Natural killer cell (primary cell): ENCODE results near the gene CHST15. TPM values are rescaled to one million over a fixed set of nuclear protein-coding genes. Genes with fewer than 3 reads are reported as not detected.

Experiments used
- ATAC-seq, 3 donors: fragments of 150-1000 bp in 2 of 3; fragments of 200-7000 bp in 1 of 3; cut with Tn5 transposase; 1 replicate in 1 of 3; 2 replicates in 2 of 3; pipeline ENCODE4 v1.10.0; 2021; ENCODE audit warnings: mild to moderate bottlenecking in 2 of 3, moderate library complexity in 2 of 3
- DNase-seq, 2 donors: peaks; one replicate each; pipeline versions ENCODE4 v3.0.0 to v3.0.0-alpha.2; 2013 to 2021; ENCODE audit warnings: mixed read lengths in 1 of 2
- H3K27ac ChIP-seq: one replicate; pipeline ENCODE4 v1.5.1; 2013; ENCODE audit warnings: mild to moderate bottlenecking, low read length
- H3K27me3 ChIP-seq: one replicate; pipeline ENCODE4 v1.6.1; 2013; ENCODE audit warnings: low read length; ENCODE audit not compliant: control insufficient read depth, insufficient read depth
- H3K36me3 ChIP-seq: one replicate; pipeline ENCODE4 v1.6.1; 2013; ENCODE audit warnings: low read length; ENCODE audit not compliant: control insufficient read depth, insufficient read depth
- H3K4me1 ChIP-seq: one replicate; pipeline ENCODE4 v1.6.1; 2013; ENCODE audit warnings: low read length; ENCODE audit not compliant: control insufficient read depth, insufficient read depth
- H3K4me3 ChIP-seq: one replicate; pipeline ENCODE4 v1.5.1; 2013; ENCODE audit warnings: low read length
- H3K9me3 ChIP-seq: one replicate; pipeline ENCODE4 v1.6.1; 2013; ENCODE audit warnings: low read length; ENCODE audit not compliant: control insufficient read depth, insufficient read depth
- H3K27ac Mint-ChIP-seq, 2 donors: one replicate each; pipeline ENCODE4 v1.8.0; 2022; ENCODE audit warnings: mild to moderate bottlenecking in 2 of 2, mixed read lengths in 2 of 2, moderate library complexity in 1 of 2
- H3K27me3 Mint-ChIP-seq, 2 donors: one replicate each; pipeline ENCODE4 v1.8.0; 2022; ENCODE audit warnings: low read depth in 2 of 2, mixed read lengths in 2 of 2
- H3K36me3 Mint-ChIP-seq: one replicate; pipeline ENCODE4 v1.8.0; 2022; ENCODE audit warnings: mixed read lengths
- H3K4me1 Mint-ChIP-seq, 2 donors: one replicate each; pipeline ENCODE4 v1.8.0; 2022; ENCODE audit warnings: mixed read lengths in 2 of 2
- H3K4me3 Mint-ChIP-seq: one replicate; pipeline ENCODE4 v1.8.0; 2022; ENCODE audit warnings: mild to moderate bottlenecking, moderate library complexity, mixed read lengths
- H3K9me3 Mint-ChIP-seq, 2 donors: one replicate each; pipeline ENCODE4 v1.8.0; 2022; ENCODE audit warnings: mixed read lengths in 2 of 2
- WGBS: methylation state at CpG from one replicate; pipeline ENCODE4 v1.1.7; 2013; ENCODE audit warnings: missing lambda C conversion rate; ENCODE audit not compliant: insufficient coverage; 5-methylcytosine and 5-hydroxymethylcytosine counted together
- intact Hi-C: fragments of 100-400 bp; cut with micrococcal nuclease; formaldehyde crosslinking; loops from one replicate; pipeline ENCODE4 v1.14.2; 2022
- total RNA-seq, 4 donors: library from RNA; stranded (reverse); fragments of 120-200 nt in 1 of 4; gene quantifications; one replicate each; pipeline versions ENCODE4 v1.2.3 to v1.2.4, GENCODE V29; 2013 to 2022
- TF ChIP-seq, protein P1 (sequence below): fragments of 200-600 bp; IDR thresholded peaks from one replicate; pipeline ENCODE4 v1.8.0; 2022; ENCODE audit warnings: antibody characterized with exemption

Gene CHST15
- total RNA-seq, 3 donors from 2014 or later (not counting 1 experiment from before 2014, with no cell fraction given) = 1.9 to 11.9 (median 8.7) TPM

DNA sequence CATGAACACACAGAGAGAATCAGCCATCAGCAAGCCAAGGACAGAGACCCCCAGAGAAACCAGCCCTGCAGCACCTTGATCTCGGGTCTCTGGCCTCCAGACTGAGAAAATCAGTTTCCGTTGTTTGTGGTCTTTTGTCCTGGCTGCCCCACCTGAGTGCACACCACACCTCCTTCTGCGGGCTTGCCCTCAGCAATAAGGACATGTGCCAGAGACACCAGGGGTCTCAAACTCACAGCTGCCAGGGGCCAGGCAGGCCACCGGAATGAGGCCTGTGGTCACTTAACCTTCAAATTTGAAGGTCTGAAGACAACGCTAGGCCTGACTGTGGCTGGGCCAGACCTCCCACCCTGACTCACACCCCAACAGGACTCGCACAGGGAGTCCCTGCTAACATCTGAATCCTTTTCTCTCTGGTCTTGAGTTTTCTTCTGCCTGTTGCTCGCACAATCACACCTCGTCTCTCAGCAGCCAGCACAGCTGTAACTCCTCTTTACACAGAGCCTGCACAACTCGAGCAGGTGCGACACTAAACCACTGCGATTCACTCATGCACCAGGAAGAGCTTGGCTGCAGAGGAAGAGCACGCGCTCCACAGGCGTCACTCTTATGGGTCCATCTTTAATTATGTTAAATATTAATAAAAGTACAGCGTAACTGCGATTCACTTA is 86.2 kb downstream of the CHST15 start:
- Histone ChIP-seq H3K36me3 (no peaks in the 10 kb centered on the region), H3K4me3 (no peak overlapping the region), H3K4me1 (no peaks in the 10 kb centered on the region), H3K27me3 (no peaks in the 10 kb centered on the region), H3K27ac (no peak overlapping the region), H3K9me3 (no peaks in the 10 kb centered on the region)
- H3K4me1 Mint-ChIP-seq = no peaks in the 10 kb centered on the region
- H3K27me3 Mint-ChIP-seq = no peaks in the 10 kb centered on the region
- intact Hi-C loops = no loop called here
- DNase-seq = no peak
- H3K27ac Mint-ChIP-seq = no peak overlapping the region
- H3K4me3 Mint-ChIP-seq = no peak overlapping the region
- no peaks in the 10 kb centered on the region for H3K36me3 Mint-ChIP-seq
- TF ChIP-seq, protein P1, sequence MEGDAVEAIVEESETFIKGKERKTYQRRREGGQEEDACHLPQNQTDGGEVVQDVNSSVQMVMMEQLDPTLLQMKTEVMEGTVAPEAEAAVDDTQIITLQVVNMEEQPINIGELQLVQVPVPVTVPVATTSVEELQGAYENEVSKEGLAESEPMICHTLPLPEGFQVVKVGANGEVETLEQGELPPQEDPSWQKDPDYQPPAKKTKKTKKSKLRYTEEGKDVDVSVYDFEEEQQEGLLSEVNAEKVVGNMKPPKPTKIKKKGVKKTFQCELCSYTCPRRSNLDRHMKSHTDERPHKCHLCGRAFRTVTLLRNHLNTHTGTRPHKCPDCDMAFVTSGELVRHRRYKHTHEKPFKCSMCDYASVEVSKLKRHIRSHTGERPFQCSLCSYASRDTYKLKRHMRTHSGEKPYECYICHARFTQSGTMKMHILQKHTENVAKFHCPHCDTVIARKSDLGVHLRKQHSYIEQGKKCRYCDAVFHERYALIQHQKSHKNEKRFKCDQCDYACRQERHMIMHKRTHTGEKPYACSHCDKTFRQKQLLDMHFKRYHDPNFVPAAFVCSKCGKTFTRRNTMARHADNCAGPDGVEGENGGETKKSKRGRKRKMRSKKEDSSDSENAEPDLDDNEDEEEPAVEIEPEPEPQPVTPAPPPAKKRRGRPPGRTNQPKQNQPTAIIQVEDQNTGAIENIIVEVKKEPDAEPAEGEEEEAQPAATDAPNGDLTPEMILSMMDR = no peak
- 80% methylated on average over 14 of the region's 16 CpGs for WGBS
- H3K9me3 Mint-ChIP-seq = no peaks in the 10 kb centered on the region
- no peak for ATAC-seq

DNA sequence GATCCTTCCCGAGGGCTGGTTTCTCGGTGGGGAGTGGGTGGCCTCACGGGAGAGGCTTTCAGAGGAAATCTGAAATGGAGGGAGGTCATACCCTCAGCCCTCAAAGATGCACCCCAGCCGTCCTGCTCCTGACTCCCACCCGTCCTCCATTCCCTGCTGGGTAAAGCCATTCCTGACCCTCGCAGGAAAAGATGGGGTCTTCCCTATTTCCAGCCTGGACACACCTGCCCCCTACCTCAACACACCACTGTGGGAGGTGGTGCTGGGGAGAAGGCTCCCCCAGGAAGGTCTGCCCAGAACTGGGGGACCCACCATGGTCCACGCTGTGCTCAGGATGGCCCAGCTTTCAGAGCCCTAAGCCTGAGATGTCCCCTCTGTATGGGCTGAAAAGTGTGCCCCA is 86.9 kb downstream of the CHST15 start:
- no peak overlapping the region for H3K4me3 ChIP-seq
- no peaks in the 10 kb centered on the region for H3K36me3 ChIP-seq
- Mint-ChIP-seq H3K9me3 (no peaks in the 10 kb centered on the region), H3K4me3 (no peak overlapping the region), H3K27ac (no peak overlapping the region), H3K36me3 (no peaks in the 10 kb centered on the region), H3K27me3 (no peaks in the 10 kb centered on the region), H3K4me1 (no peaks in the 10 kb centered on the region)
- TF ChIP-seq, protein P1 = no peak
- ATAC-seq (no peak), DNase-seq (no peak)
- H3K9me3 ChIP-seq = no peaks in the 10 kb centered on the region
- no peaks in the 10 kb centered on the region for H3K4me1 ChIP-seq
- intact Hi-C loops = no loop called here
- H3K27me3 ChIP-seq = no peaks in the 10 kb centered on the region
- H3K27ac ChIP-seq = no peak overlapping the region
- 98% methylated on average over 7 of the region's 7 CpGs for WGBS

DNA sequence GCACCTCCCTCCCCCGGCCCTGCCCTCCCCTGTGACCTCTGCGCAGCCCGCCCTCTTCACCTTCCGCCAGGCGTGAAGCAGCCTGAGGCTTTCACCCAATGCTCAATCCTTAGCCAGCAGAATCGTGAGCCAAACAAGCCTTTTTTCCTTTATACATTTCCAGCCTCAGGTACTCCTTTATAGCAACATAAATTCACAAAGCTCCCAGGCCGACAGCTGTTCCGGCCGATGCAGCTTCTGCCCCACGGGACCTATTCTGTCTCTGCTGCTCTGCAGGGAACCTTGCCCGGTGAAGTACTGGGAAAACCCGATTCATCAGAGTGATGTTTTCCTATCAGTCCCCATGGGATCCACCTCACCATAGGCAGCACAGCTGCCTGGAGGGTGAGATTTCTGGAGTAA is 87.4 kb downstream of the CHST15 start:
- H3K27me3 ChIP-seq = no peaks in the 10 kb centered on the region
- Mint-ChIP-seq H3K36me3 (no peaks in the 10 kb centered on the region), H3K4me3 (no peak overlapping the region), H3K9me3 (no peaks in the 10 kb centered on the region), H3K4me1 (no peaks in the 10 kb centered on the region), H3K27ac (no peak overlapping the region), H3K27me3 (no peaks in the 10 kb centered on the region)
- H3K4me3 ChIP-seq = no peak overlapping the region
- WGBS = 85% methylated on average over 12 of the region's 12 CpGs
- DNase-seq = no peak
- H3K9me3 ChIP-seq = no peaks in the 10 kb centered on the region
- no peak overlapping the region for H3K27ac ChIP-seq
- no peaks in the 10 kb centered on the region for H3K36me3 ChIP-seq
- ATAC-seq = no peak
- no peaks in the 10 kb centered on the region for H3K4me1 ChIP-seq
- intact Hi-C loops = no loop called here
- TF ChIP-seq, protein P1 = no peak

DNA sequence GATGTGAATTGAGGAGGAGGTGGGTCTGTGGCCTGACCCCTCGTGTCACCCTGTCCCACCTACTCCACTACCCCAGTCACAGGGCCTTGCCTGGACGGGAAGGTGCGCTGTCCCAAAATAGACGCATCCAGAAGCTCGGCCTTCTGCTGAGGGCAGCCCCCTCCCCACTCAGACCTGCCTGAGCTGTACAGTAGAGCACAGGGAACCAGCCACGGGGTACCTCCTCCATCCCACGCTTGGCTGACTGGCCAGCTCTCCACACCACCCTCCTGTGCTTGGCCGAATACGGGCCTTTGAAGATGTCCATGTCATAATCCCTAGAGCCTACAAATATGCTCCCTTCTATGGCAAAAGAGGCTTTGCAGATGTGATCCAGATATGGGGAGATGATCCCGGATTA is 88.3 kb downstream of the CHST15 start:
- H3K27me3 ChIP-seq = no peaks in the 10 kb centered on the region
- H3K27ac Mint-ChIP-seq = no peak overlapping the region
- H3K27me3 Mint-ChIP-seq = no peaks in the 10 kb centered on the region
- no peaks in the 10 kb centered on the region for H3K9me3 ChIP-seq
- H3K27ac ChIP-seq = no peak overlapping the region
- no peaks in the 10 kb centered on the region for H3K36me3 ChIP-seq
- H3K4me1 ChIP-seq = no peaks in the 10 kb centered on the region
- H3K4me1 Mint-ChIP-seq = no peaks in the 10 kb centered on the region
- H3K4me3 ChIP-seq = no peak overlapping the region
- no peak for DNase-seq
- H3K9me3 Mint-ChIP-seq = no peaks in the 10 kb centered on the region
- TF ChIP-seq, protein P1 = no peak
- intact Hi-C loops = no loop called here
- 84% methylated on average over 10 of the region's 10 CpGs for WGBS
- no peaks in the 10 kb centered on the region for H3K36me3 Mint-ChIP-seq
- ATAC-seq = no peak
- no peak overlapping the region for H3K4me3 Mint-ChIP-seq
